DND-41 (cell line): ENCODE data around the gene CDX2.

Experiments
- EZH2 ChIP-seq: IDR thresholded peaks from 3 replicates; pipeline ENCODE4 v1.6.1; 2012; ENCODE audit warnings: borderline replicate concordance, low read depth, mild to moderate bottlenecking, moderate library complexity, low read length, inconsistent platforms; ENCODE audit not compliant: severe bottlenecking
- TF ChIP-seq, protein P1 (sequence below): IDR thresholded peaks from 2 replicates; pipeline ENCODE4 v1.5.1; 2012; ENCODE audit warnings: borderline replicate concordance, low read length, moderate library complexity, mild to moderate bottlenecking; ENCODE audit not compliant: poor library complexity, severe bottlenecking; ENCODE audit errors: extremely low read depth

DNA sequence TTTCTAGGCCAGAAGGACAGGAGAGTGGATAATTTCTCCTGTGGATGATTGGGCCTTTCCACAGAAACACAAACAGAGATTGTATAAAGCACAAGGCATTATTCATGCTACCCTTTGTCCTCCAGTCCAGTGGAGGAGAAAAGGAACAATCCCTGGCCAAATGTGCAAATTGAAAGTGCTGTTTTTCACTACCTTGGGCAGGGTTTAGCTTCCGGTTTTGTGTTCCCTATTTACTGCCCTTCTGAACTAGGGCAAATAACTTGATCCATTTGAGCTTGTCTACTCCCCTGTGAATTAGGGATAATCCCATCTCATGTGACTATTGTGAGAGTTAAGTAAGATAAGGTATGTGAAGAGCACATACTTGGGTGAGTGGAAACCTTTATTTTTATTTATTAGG lies 36.0 kb downstream of the CDX2 start:
- TF ChIP-seq EZH2: no peak
- TF ChIP-seq, protein P1, sequence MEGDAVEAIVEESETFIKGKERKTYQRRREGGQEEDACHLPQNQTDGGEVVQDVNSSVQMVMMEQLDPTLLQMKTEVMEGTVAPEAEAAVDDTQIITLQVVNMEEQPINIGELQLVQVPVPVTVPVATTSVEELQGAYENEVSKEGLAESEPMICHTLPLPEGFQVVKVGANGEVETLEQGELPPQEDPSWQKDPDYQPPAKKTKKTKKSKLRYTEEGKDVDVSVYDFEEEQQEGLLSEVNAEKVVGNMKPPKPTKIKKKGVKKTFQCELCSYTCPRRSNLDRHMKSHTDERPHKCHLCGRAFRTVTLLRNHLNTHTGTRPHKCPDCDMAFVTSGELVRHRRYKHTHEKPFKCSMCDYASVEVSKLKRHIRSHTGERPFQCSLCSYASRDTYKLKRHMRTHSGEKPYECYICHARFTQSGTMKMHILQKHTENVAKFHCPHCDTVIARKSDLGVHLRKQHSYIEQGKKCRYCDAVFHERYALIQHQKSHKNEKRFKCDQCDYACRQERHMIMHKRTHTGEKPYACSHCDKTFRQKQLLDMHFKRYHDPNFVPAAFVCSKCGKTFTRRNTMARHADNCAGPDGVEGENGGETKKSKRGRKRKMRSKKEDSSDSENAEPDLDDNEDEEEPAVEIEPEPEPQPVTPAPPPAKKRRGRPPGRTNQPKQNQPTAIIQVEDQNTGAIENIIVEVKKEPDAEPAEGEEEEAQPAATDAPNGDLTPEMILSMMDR: no peak
